Lower leg skin (tissue), 4 donors: ENCODE results near the gene GRK2. TPM values are rescaled to one million over a fixed set of nuclear protein-coding genes. Genes with fewer than 3 reads are reported as not detected.
A peak's percentile ranks its signal among the peaks of the same experiment; 100 is the strongest.

Experiments used
- DNase-seq, 2 donors: peaks; one replicate each; pipeline ENCODE4 v3.0.0-alpha.2; 2019; ENCODE audit warnings: low spot score in 2 of 2
- H3K4me3 ChIP-seq: fragments of 200-600 bp; sonication (generic); 2 replicates; pipeline ENCODE4 v1.5.1; 2017; ENCODE audit warnings: mild to moderate bottlenecking, low read depth; ENCODE audit not compliant: poor library complexity, severe bottlenecking
- POLR2A ChIP-seq, 2 donors: fragments of 450-650 bp; IDR thresholded peaks; one replicate each; pipeline ENCODE4 v1.6.1; 2016 to 2017; ENCODE audit warnings: antibody characterized with exemption in 2 of 2, mild to moderate bottlenecking in 1 of 2, moderate library complexity in 1 of 2
- WGBS, 2 donors: methylation state at CpG; one replicate each; pipeline ENCODE4 v1.1.5; 2018; 5-methylcytosine and 5-hydroxymethylcytosine counted together
- intact Hi-C: fragments of 100-400 bp; cut with DNase I; formaldehyde crosslinking; loops from one replicate; pipeline ENCODE4 v1.15.0; 2023; ENCODE audit warnings: low total_unique reads
- total RNA-seq, 4 donors: library from RNA; depleted of rRNA; stranded (reverse); fragments of >200 nt; gene quantifications; one replicate each; pipeline ENCODE4 v1.1.0, GENCODE V29; 2016
- TF ChIP-seq, protein P1 (sequence below), 3 donors: fragments of 450-650 bp; IDR thresholded peaks; one replicate each; pipeline ENCODE4 v1.5.1; 2016; ENCODE audit warnings: antibody characterized with exemption in 3 of 3, mild to moderate bottlenecking in 3 of 3, moderate library complexity in 2 of 3

The GRK2 gene
- total RNA-seq, 4 donors from 2014 or later, result 81.1 to 127 (median 114) TPM

DNA sequence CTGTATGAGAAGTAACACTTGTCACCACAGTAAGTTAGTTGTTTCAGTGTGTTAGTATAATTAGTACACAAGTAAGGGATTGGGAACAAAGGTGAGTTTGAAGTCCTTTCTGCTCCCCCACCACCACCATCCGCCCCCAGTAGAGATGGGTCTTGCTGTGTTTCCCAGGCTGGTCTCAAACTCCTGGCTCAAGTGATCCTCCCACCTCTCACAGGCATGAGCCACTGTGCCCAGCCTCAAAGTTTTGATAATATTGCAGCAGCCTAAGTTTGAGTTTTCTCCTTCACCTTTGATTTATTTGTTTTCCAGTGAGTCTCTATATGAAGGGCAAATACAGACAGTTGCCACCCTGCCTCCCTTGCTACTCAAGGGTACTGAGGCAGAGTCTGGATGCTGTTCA is 23.7 kb upstream of the GRK2 start:
- no peak for TF ChIP-seq POLR2A (IDR thresholded peaks at IDR 0.05)
- TF ChIP-seq, protein P1, sequence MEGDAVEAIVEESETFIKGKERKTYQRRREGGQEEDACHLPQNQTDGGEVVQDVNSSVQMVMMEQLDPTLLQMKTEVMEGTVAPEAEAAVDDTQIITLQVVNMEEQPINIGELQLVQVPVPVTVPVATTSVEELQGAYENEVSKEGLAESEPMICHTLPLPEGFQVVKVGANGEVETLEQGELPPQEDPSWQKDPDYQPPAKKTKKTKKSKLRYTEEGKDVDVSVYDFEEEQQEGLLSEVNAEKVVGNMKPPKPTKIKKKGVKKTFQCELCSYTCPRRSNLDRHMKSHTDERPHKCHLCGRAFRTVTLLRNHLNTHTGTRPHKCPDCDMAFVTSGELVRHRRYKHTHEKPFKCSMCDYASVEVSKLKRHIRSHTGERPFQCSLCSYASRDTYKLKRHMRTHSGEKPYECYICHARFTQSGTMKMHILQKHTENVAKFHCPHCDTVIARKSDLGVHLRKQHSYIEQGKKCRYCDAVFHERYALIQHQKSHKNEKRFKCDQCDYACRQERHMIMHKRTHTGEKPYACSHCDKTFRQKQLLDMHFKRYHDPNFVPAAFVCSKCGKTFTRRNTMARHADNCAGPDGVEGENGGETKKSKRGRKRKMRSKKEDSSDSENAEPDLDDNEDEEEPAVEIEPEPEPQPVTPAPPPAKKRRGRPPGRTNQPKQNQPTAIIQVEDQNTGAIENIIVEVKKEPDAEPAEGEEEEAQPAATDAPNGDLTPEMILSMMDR (IDR thresholded peaks at IDR 0.05), result no peak
- H3K4me3 ChIP-seq, result no peak overlapping the region
- 53 to 73% methylated on average over 1 of the region's 1 CpG for WGBS, 2 donors
- DNase-seq, result peak in 1 of 2 donors; percentile 61
- intact Hi-C loops, result no loop called here

DNA sequence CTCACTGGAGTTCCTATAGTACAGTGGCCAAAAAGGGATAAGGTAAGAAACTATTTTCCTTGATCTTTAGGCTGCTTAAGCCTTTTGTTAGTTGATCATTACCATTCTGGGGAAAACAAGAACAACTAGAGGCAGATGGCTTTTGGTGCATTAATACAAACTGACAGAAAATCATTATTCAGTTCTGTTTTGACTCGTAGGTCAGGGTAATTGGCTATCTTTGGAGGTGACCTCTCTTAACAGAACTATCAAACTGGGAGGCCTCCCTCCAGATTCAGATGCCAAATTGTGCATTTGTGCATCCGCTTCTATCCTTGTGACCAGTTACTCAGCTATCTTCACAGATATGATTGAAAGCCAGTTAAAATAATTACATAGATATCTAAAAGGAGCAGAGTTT is 23.2 kb upstream of the GRK2 start:
- H3K4me3 ChIP-seq, result no peak overlapping the region

DNA sequence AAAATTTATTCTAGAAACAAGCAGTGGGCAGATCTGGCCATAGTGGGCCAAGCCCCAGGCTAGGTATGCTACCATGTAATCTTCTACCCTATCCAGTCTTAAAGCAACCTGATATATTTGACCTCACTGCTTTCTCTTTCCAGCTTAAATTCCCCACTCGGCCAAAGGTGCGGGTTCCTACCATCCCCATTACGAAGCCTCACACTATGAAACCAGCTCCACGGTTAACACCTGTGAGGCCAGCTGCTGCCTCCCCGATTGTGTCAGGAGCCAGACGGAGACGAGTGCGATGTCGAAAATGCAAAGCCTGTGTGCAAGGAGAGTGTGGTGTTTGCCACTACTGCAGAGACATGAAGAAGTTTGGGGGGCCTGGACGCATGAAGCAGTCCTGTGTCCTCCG is 21.2 kb upstream of the GRK2 start:
- DNase-seq, result peak in 1 of 2 donors; percentile 81
- WGBS, 2 donors, result 94 to 96% methylated on average over 11 of the region's 11 CpGs
- H3K4me3 ChIP-seq, result no peak overlapping the region
- TF ChIP-seq, protein P1 (IDR thresholded peaks at IDR 0.05), result no peak
- no peak for TF ChIP-seq POLR2A (IDR thresholded peaks at IDR 0.05)
- intact Hi-C loops, result no loop called here

More for the DNA sequence above, 23.2 kb upstream of the GRK2 start:
- TF ChIP-seq, protein P1 (IDR thresholded peaks at IDR 0.05), result no peak
- no peak for TF ChIP-seq POLR2A (IDR thresholded peaks at IDR 0.05)
- WGBS, 2 donors, result 79 to 92% methylated on average over 2 of the region's 2 CpGs
- intact Hi-C loops, result no loop called here
- no peak for DNase-seq

DNA sequence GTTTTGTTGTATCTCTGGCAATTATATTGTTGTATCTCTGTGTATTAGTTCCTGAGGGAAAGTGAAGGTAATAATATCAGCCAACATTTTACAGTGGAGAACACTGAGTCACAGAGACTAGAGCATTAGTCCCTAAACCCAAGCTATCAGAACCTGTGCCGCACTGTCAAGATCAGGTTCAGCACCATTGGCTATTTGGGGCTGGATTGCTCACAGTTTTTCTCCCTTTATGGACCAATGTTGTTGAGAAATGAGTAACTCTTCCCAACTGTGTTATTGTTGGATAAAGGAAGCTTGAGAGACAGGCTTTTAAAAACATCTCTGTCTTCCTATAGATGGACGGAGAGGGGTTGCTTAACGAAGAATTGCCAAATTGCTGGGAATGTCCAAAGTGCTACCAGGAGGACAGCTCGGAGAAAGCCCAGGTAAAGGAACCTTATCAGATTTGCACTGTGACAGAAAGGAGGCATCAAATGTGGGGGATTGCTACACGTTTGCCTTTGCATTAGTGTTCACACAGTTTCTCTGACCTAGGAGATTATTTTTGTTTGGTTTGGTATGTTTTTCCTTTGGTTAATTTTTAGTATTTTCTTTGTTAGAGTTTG is 18.2 kb upstream of the GRK2 start:
- intact Hi-C loops, result no loop called here
- no peak overlapping the region for H3K4me3 ChIP-seq
- no peak for DNase-seq
- WGBS, 2 donors, result 61 to 69% methylated on average over 5 of the region's 5 CpGs
- TF ChIP-seq, protein P1 (IDR thresholded peaks at IDR 0.05), result no peak
- no peak for TF ChIP-seq POLR2A (IDR thresholded peaks at IDR 0.05)

DNA sequence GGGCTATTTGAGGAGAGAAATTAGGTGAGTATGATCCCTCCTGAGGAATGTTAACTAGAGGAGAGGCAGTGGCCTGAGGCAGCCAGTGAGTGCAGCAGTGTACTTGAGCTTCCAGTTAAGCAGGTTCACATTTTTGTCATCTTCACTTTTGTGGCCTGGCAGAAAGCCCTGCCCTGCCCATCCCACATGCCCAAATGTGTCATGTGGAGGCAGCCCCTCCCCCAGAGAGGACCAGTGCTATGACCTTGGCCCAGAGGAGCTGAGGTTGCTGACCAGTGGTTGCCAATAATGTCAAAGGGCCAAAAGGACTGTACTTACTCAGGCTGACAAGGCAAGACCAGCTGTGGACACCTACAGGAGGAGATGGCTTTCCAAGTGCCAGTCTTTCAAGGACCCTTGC is 17.6 kb upstream of the GRK2 start:
- peak; percentile 79 to 89 for DNase-seq
- no peak overlapping the region for H3K4me3 ChIP-seq

More for the DNA sequence above, 17.6 kb upstream of the GRK2 start:
- intact Hi-C loops, result no loop called here
- TF ChIP-seq POLR2A (IDR thresholded peaks at IDR 0.05), result no peak
- TF ChIP-seq, protein P1 (IDR thresholded peaks at IDR 0.05), result no peak
